HCEC 1CT (cell line): Measurements from ENCODE around the gene BCDIN3D.
"Not testable (repeated sequence)": the region's sequence is repeated elsewhere in the genome, so short reads cannot be mapped to it uniquely, and the experiment has no call there.

ENCODE experiments used
- DNase-seq: peaks from one replicate; pipeline ENCODE4 v3.0.0-alpha.2; 2017

BCDIN3D gene

GRCh38 chr12:49875115-49875720 lies 32.3 kb upstream of the BCDIN3D start:
- DNase-seq: no peak

- DNase-seq: no peak
Measured at GRCh38 chr12:49874142-49874897, 31.4 kb upstream of the BCDIN3D start.

- DNase-seq: no peak
Measured at GRCh38 chr12:49873361-49873934, 30.5 kb upstream of the BCDIN3D start.

- peak; percentile 20 for DNase-seq
Measured at GRCh38 chr12:49872781-49873181, 29.9 kb upstream of the BCDIN3D start.

GRCh38 chr12:49872381-49872780 lies 29.5 kb upstream of the BCDIN3D start:
- no peak for DNase-seq

- peak; percentile 69 for DNase-seq
Measured at GRCh38 chr12:49871811-49872251, 28.9 kb upstream of the BCDIN3D start.

- no peak for DNase-seq
Measured at GRCh38 chr12:49871263-49871561, 28.3 kb upstream of the BCDIN3D start.

- DNase-seq: no peak
Measured at GRCh38 chr12:49870501-49871262, 27.8 kb upstream of the BCDIN3D start.

GRCh38 chr12:49869816-49870500 lies 27.1 kb upstream of the BCDIN3D start:
- DNase-seq: no peak

- DNase-seq: peak; percentile 81
Measured at GRCh38 chr12:49868952-49869815, 26.3 kb upstream of the BCDIN3D start.

GRCh38 chr12:49868449-49868848 lies 25.5 kb upstream of the BCDIN3D start:
- DNase-seq: no peak

- DNase-seq: no peak
Measured at GRCh38 chr12:49867570-49868341, 24.9 kb upstream of the BCDIN3D start.

- peak; percentile 10 for DNase-seq
Measured at GRCh38 chr12:49866859-49867569, 24.1 kb upstream of the BCDIN3D start.

GRCh38 chr12:49865782-49866135 lies 22.9 kb upstream of the BCDIN3D start:
- no peak for DNase-seq

- DNase-seq: no peak
Measured at GRCh38 chr12:49865109-49865781, 22.3 kb upstream of the BCDIN3D start.

- no peak for DNase-seq
Measured at GRCh38 chr12:49864798-49865090, 21.8 kb upstream of the BCDIN3D start.

- no peak for DNase-seq
Measured at GRCh38 chr12:49863946-49864797, 21.3 kb upstream of the BCDIN3D start.

GRCh38 chr12:49860921-49861320 lies 18.0 kb upstream of the BCDIN3D start:
- not testable (repeated sequence) for DNase-seq

GRCh38 chr12:49855890-49856289 lies 13.0 kb upstream of the BCDIN3D start:
- not testable (repeated sequence) for DNase-seq
